AG10803 (cell line): ENCODE measurements around the gene CTIF.

Experiments
- DNase-seq: peaks from one replicate; pipeline ENCODE4 v3.0.0; 2010; ENCODE audit warnings: low read depth
- H3K4me3 ChIP-seq: 2 replicates; pipeline ENCODE4 v1.5.1; 2011; ENCODE audit warnings: mild to moderate bottlenecking, low read length, control low read depth
- TF ChIP-seq, protein P1 (sequence below): conservative IDR thresholded peaks from 2 replicates; pipeline ENCODE4 v1.5.1; 2011; ENCODE audit warnings: mild to moderate bottlenecking, low read length, control low read depth, inconsistent platforms

CTIF gene

DNA sequence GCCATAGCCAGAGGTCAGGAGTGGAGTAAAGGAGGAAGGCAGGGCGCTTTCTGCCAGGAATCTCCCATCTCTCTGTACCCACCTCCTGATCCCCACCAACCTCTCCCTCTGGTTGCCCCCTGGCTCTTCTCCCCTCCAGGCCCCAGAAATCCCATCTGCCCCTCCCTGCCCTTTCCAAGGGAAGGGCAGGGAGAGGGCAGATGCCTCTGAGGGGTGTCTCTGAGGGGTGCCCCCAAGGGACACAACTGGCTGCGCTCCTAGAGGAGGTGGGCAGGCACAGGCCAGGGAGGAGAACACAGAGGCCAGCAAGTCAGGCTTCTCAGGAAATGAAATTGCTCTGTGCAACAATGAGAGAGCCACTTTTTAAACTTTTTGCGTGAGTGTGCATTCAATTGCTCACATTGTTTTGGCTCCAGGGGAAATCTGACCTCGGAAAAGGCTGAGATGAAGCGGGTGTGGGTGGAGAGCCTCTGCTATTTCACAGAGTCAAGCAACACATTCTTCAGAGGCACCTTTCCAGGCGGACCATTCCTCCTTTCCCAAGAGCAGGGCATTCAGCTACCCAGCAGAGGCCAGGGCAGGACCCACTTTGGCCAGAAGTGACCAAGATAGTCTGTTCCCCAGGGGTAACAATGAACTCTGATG lies 286.4 kb downstream of the CTIF start:
- no peak overlapping the region for H3K4me3 ChIP-seq
- no peak for DNase-seq
- TF ChIP-seq, protein P1, sequence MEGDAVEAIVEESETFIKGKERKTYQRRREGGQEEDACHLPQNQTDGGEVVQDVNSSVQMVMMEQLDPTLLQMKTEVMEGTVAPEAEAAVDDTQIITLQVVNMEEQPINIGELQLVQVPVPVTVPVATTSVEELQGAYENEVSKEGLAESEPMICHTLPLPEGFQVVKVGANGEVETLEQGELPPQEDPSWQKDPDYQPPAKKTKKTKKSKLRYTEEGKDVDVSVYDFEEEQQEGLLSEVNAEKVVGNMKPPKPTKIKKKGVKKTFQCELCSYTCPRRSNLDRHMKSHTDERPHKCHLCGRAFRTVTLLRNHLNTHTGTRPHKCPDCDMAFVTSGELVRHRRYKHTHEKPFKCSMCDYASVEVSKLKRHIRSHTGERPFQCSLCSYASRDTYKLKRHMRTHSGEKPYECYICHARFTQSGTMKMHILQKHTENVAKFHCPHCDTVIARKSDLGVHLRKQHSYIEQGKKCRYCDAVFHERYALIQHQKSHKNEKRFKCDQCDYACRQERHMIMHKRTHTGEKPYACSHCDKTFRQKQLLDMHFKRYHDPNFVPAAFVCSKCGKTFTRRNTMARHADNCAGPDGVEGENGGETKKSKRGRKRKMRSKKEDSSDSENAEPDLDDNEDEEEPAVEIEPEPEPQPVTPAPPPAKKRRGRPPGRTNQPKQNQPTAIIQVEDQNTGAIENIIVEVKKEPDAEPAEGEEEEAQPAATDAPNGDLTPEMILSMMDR: no peak

- TF ChIP-seq, protein P1: no peak
- no peak overlapping the region for H3K4me3 ChIP-seq
- no peak for DNase-seq
Observed at GRCh38 chr18:48826271-48826670, 287.4 kb downstream of the CTIF start.

DNA sequence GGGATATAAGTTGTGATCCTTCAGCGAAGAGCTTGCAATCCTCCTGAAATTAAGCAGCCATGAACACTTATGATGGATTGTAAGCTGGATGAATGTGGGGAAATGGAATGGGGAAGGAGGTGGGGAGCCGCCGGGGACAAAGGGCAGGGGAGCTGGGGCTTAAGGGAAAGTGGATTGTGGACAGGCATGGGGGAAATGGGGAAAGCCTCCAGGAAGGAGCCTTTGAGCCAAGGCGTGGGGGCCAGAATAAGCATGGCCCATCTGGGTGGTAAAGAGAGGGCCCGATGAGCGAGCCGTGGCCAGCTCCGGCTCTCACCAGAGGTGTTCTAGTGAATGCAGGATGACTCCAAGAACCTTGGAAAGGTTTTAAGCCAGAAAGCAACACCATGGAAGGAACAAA lies 288.0 kb downstream of the CTIF start:
- DNase-seq: no peak
- TF ChIP-seq, protein P1: no peak
- no peak overlapping the region for H3K4me3 ChIP-seq

- TF ChIP-seq, protein P1: no peak
- H3K4me3 ChIP-seq: no peak overlapping the region
- peak; percentile 66 for DNase-seq
Observed at GRCh38 chr18:48827291-48828193, 288.7 kb downstream of the CTIF start.

DNA sequence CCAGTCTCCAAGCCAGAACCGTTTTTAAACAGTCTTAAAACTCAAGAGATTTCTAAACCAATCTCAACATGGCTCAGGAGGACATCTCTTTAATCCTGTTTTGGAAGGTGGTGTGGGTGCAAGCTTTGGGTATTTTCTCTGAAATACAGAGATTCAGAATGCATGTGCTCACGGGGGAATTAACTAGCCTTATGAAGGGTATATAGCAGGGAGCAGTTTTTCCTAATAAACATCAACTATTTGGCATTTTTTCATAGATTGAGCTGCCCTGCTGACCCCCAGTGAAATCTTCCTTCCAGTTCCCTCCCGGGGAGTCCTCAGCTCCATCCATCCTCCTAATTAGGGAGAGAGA lies 289.3 kb downstream of the CTIF start:
- no peak overlapping the region for H3K4me3 ChIP-seq
- TF ChIP-seq, protein P1: no peak
- no peak for DNase-seq

- H3K4me3 ChIP-seq: no peak overlapping the region
- DNase-seq: no peak
- TF ChIP-seq, protein P1: no peak
Observed at GRCh38 chr18:48828691-48829442, 290.0 kb downstream of the CTIF start.
